Left kidney (tissue), 2 donors: ENCODE data around the gene MLNR. TPM values are rescaled to one million over a fixed set of nuclear protein-coding genes. Genes with fewer than 3 reads are reported as not detected.

Experiments used
- DNase-seq: peaks from one replicate; pipeline ENCODE4 v3.0.0-alpha.2; 2013
- polyA plus RNA-seq: library from polyadenylated mRNA; unstranded; fragments of 120-200 nt; gene quantifications from one replicate; pipeline ENCODE4 v1.2.1, GENCODE V29; 2013; ENCODE audit not compliant: insufficient read length

Gene MLNR
- polyA plus RNA-seq, 1 donor, result 0.15 TPM

- no peak for DNase-seq
Observed at GRCh38 chr13:49226613-49227012, 6.5 kb downstream of the MLNR start.

GRCh38 chr13:49234741-49235140 is 14.6 kb downstream of the MLNR start:
- no peak for DNase-seq

- DNase-seq, result no peak
Observed at GRCh38 chr13:49235856-49236431, 15.8 kb downstream of the MLNR start.

- DNase-seq, result no peak
Observed at GRCh38 chr13:49238621-49239020, 18.5 kb downstream of the MLNR start.

GRCh38 chr13:49240017-49240416 is 19.9 kb downstream of the MLNR start:
- no peak for DNase-seq

DNA sequence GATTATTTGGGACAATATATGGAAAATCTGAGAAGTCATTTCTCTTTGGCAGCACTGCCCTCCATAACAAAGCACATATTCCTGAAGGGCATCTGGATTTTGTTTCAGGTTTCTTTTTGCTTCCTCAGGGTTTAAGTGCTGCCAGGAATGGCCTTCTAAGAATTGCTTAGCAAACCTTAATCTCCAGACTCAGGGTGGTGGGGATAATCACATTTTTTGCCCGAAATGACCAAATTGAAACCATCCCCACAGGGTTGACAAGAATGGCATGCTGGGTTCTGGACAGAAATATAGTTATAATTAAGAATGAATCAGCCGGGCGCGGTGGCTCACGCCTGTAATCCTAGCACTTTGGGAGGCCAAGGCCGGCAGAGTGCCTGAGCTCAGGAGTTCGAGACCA is 21.2 kb downstream of the MLNR start:
- no peak for DNase-seq

DNA sequence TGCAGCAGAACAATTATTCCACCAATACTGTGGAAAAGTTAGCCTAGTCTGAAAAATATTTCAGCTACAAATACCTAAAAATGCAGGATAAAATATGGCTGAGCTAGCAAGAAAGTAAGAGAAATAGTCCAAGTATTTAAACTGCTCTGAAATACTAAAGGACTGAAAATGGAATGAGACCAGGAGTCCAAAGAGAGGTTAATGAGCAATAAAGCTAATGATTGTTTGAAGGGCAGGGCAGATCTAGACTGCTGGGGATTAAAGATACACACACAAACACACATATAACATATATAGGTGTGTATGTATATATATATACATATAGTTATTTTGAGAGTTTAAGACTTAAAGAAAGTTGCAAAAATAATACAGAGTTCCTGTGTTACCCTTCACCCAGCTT is 25.0 kb downstream of the MLNR start:
- no peak for DNase-seq

GRCh38 chr13:49246850-49247642 is 26.9 kb downstream of the MLNR start:
- DNase-seq, result no peak

DNA sequence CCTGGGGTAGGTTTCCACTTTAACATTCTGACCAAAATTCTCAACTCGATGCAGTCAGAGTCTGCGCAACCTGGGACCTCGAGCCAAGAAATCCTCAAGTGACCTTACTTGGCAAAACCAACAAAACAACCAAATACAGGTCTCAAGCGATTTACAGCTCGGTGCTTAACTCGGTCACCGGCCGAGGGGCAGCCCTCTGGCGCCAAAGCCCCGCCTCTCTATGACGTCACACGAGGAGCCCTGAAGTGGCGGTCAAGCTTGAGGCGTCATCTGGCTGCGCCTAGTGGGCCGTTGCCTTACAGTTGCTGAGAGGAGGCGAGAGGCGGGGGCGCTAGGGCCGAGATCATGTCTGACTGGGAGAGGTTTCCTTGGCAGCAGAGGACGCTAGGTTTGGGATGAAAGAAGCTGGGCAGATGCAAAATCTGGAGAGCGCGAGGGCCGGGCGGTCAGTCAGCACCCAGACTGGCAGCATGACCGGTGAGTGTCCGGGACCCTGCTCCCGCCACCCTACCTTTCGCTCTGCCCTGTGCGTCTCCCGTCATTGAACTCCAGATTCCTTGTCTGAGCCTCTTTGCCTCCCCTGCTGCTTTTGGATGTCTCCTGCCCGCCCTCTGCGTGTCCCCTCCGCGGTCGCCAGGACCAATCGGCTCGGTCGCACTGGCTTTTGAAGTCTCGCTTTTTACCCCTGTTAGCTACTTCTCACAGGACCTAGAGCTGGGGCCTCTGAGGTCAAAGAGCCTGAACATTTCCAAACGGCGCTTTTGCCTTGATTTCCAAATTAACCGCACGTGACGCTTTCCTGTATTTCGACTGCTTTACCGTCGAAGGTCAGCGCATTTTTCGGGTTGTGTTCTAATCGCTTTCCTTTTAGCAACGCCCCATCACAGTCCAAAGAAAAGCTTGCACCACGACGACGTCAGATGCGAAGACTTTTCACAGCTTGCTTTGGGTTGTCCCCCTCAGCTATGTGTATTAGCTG is 27.8 kb downstream of the MLNR start, which contains the start of gene CDADC1:
Gene CDADC1, plus strand, starts transcription at position 283 of the 979 bp plus-strand sequence. Its CDS starts 113 bp downstream, at position 396.
- DNase-seq, result peak; percentile 97

DNA sequence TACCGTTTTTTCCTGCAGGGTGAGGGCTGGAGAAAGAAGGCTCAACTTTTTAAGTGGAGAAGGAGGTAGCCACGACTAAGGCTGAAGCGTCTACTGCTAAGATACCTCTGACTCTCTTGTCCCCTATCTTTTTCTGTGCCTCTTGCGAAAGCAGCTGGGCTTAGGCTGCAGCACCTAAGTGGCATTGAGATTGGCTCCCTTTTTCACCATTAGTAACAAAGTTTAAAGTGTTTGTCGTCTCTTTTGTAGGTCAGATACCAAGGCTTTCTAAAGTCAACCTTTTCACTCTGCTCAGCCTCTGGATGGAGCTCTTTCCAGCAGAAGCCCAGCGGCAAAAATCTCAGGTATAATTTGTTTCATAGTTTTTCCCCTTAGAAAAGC is 28.5 kb downstream of the MLNR start:
- DNase-seq, result no peak

DNA sequence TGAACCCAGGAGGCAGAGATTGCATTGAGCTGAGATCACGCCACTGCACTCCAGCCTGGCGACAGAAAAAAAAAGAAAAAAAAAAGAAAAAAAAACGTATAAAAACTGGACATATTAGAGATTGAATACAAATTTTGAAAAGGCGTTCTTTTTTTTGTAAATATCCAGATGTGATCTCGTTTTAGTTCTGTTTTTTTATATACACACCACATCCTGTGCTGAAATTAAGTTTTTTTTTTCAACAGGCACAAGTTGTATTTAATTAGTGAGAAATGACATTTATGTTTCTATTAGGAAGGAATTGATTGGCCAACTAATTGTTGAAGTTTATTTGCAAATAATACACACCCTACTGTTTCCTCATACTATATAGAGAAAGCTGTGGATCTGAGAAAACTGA is 31.2 kb downstream of the MLNR start:
- DNase-seq, result no peak

- no peak for DNase-seq
Observed at GRCh38 chr13:49253310-49253709, 33.2 kb downstream of the MLNR start.

GRCh38 chr13:49254007-49254406 is 33.9 kb downstream of the MLNR start:
- no peak for DNase-seq

GRCh38 chr13:49256841-49257240 is 36.7 kb downstream of the MLNR start:
- no peak for DNase-seq

DNA sequence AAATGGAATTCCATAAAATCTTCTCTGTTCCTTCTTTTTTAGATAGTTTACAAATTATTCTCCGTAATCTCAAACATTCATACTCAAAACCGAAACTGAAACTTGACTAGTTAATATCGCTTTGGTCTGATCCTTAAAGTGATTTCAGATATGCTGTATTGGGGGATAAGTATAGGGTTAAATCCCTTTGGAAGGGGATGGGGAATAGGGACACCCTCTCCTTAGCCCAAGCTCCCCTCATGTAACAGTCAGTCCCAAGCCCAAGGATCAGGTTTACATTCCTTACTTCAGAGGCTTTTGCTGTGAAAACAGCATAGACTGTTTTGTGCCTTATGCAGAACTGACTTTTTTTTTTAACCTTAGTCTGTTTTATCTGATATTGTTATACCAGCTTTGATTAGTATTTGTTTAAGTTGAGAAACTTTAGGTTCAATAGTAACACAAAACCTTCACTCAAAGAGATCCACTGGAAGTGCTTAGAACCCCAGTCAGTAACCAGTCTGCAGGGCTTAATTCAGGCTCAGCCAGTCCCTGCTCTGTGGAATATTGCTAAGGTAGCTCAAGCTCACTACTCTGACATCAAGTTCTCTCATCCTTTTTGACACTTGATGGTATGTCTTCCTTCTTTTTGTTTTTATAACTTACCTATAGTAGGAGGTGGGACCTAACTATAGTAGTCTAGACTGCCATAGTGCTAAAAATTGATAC is 38.1 kb downstream of the MLNR start:
- no peak for DNase-seq

GRCh38 chr13:49259586-49259985 is 39.4 kb downstream of the MLNR start:
- no peak for DNase-seq

DNA sequence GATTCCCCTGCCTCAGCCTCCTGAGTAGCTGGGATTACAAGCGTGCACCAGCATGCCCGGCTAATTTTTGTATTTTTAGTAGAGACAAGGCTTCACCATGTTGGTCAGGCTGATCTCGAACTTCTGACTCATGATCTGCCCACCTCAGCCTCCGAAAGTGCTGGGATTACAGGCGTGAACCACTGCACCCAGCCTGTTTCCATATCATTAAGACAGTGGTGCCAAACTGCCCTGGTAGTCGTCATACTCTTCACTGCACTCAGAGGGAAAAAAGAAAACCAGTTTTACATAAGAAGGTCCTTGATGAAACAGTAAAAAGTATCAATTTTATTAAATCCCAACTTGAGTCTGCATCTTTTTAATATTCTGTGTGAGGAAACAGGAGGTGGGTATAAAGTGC is 42.5 kb downstream of the MLNR start:
- DNase-seq, result no peak

GRCh38 chr13:49265822-49266221 is 45.7 kb downstream of the MLNR start:
- no peak for DNase-seq

DNA sequence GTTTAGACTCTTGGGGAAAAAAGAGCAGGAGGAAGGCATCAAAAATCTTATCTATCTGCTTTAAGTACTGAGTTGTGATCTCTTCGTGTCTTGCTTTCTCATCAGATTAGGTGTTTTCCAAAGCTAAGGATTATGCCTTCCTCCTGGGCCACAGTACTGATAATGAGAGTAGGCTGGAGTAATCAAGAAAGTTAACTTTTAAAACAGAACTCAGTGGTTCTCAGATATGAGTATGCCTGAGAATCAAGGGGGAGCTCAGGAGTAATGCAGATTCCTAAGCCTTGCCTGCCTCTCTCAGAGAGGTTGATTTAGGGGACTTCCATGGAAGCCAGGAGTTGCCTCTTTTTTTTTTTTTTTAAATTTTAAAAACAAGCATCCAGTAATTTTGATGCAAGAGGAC is 51.1 kb downstream of the MLNR start:
- DNase-seq, result no peak
